GM18951 (cell line): ENCODE measurements around the gene IFIT1.
A peak's percentile ranks its signal among the peaks of the same experiment; 100 is the strongest.
"Not testable (repeated sequence)": the region's sequence is repeated elsewhere in the genome, so short reads cannot be mapped to it uniquely, and the experiment has no call there.

ENCODE experiments used
- POLR2A ChIP-seq: IDR thresholded peaks from 4 replicates; pipeline ENCODE4 v1.6.1; 2011; ENCODE audit warnings: mild to moderate bottlenecking; ENCODE audit not compliant: insufficient read length, insufficient read depth; ENCODE audit errors: extremely low read depth
- in situ Hi-C: fragments of 300-500 bp; cut with MboI; formaldehyde crosslinking; loops from one replicate; pipeline ENCODE4 v1.12.0; 2022; ENCODE audit warnings: low sequenced_read_pairs, mixed read lengths, inconsistent platforms; ENCODE audit not compliant: unreplicated experiment

IFIT1 gene, protein sequence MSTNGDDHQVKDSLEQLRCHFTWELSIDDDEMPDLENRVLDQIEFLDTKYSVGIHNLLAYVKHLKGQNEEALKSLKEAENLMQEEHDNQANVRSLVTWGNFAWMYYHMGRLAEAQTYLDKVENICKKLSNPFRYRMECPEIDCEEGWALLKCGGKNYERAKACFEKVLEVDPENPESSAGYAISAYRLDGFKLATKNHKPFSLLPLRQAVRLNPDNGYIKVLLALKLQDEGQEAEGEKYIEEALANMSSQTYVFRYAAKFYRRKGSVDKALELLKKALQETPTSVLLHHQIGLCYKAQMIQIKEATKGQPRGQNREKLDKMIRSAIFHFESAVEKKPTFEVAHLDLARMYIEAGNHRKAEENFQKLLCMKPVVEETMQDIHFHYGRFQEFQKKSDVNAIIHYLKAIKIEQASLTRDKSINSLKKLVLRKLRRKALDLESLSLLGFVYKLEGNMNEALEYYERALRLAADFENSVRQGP

DNA sequence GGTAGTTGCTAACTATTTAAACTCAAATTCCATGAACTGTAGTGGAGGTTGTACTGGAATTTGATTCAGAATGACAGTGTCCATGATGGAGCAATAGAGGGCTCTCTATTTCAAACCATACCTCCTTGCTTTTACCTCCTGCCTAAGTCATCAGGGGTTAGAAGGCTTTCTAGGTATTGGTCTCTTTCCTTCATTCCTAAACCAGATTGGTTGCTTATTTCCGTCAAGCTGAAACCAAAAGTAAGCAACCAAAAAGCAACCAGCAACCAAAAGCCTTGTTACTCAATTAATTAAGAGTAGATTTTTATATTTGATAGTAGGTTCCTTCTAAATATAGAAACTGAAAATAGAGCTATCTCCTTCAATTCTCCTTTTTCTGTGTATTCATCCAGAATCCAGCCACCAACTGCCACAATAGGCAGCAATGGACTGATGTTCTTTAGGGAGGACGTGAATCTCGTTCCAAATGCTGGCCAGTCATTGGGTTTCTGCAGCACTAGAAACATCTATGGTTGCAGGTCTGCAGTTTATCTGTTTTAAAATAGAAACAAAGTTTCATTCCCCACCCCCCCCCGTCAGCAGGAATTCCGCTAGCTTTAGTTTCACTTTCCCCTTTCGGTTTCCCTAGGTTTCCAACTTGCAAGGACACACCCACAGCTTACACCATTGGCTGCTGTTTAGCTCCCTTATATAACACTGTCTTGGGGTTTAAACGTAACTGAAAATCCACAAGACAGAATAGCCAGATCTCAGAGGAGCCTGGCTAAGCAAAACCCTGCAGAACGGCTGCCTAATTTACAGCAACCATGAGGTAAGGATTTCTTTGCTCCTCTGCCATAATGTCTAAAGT lies at the start of gene IFIT1:
Gene IFIT1, plus strand, starts transcription at position 717 of the 850 bp plus-strand sequence. Its CDS starts 90 bp downstream, at position 807.
- TF ChIP-seq POLR2A, result peak; percentile 58
- in situ Hi-C loops, result no loop called here

DNA sequence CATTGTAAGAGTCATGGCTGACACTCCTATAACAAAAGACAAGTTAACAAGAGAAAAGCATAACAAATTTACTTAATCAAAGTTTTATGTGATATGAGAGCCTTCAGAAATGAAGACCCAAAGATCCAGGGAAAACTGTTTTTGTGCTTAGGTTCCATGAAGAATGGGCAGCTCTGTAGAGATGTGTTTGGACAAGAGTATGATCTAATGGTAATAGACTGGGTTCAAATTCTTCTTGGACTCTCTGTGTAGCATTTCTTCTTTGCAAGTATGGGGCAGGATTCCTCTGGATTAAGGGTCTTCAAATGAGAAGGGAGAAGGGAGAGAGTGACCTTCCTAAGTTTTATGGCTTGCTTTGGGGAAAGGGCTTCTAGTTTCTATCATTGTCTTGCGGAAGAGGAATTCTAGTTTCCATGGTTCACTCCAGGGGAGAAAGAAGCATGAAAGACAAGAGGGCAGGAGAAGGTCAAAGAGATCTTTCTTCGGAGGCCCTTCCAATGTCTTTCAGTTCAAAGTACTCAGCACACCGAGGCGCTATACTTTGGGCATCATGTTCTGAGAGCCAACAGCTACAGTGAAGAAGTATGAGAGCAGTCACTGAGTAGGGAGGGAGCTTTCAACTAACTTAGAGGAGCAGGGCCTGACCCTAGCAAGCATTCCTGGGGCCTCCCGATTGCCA lies 49.2 kb upstream of the IFIT1 start:
- TF ChIP-seq POLR2A, result no peak
- in situ Hi-C loops, result no loop called here

DNA sequence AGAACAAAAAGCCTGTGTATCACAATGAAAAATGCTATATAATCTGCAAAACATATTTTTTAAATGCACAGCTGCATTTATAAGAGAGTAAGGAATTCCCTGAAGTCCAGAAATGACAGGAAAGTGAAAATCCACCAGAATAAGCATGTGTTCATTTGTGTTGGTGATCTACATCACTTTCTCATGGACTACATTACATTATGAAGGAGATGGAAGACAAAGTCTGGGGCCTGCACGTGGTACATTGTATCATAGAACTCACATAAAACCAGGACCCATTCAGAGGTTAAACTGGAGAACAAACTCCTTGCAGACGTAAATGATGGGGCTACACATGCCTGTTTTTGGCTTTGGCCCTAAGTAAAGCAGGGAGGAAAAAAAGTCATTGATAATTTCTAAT lies 48.3 kb upstream of the IFIT1 start:
- TF ChIP-seq POLR2A, result no peak
- in situ Hi-C loops, result no loop called here

DNA sequence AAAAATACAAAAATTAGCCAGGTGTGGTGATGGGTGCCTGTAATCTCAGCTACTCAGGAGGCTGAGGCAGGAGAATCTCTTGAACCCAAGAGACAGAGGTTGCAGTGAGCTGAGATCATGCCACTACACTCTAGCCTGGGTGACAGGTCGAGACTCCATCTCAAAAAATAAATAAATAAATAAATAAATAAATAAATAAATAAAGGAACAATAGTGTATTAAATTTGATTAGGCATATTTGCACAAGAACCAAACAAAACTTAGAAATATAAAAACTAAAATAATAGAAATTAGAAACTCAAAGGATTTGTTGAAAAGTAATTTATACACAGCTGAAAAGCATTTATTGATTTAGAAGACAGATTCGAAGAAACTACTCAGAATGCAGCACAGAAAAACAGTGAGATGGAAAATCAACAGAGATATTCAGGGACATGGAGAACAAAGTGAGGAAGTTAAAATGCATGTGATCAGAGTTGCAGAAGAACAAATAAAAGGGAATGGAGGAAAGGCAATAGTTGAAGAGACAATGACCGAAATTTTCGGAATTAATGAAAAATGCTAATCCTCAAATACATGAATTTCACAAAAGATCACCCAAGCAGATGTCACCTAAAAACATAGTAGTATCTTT lies 46.9 kb upstream of the IFIT1 start:
- in situ Hi-C loops, result no loop called here
- TF ChIP-seq POLR2A, result no peak

DNA sequence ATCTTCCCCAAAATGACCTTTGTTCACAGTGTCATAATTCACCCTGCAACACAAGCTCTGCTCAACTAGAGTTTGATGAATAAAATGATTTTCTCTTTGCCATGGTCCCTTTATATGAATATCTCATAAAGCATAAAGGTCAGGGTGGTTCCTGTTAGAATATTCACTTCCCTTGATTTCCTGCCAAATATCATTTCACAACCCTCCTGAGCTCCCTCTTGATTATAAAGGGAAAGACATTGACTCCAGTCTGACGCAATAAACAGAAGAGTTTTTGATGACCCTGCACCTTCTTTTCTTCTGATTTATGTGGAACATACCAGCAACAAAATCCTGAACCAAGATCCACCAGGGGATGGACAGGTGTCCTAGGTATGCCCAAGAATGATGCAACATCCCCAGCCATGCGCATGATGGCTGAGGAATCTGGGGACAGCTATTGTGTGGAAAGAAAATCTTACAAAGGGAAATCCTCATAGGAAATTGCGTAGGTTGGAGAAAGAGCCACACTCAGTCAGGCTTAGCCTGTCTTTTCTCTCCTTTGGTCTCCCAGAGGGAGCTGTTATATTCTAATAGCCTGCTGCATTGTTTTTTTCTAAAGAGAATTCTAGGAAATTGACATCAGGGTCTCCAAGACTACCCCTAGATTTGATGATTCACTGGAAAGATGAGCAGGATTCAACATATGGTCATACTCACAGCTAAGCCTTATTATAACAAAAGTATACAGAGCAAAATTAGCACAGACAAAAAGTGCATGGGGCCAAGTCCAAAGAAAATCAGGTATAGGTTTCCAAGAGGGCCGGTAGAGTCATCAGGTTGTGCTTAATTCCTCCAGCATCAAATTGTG lies 45.8 kb upstream of the IFIT1 start:
- in situ Hi-C loops, result no loop called here
- no peak for TF ChIP-seq POLR2A

DNA sequence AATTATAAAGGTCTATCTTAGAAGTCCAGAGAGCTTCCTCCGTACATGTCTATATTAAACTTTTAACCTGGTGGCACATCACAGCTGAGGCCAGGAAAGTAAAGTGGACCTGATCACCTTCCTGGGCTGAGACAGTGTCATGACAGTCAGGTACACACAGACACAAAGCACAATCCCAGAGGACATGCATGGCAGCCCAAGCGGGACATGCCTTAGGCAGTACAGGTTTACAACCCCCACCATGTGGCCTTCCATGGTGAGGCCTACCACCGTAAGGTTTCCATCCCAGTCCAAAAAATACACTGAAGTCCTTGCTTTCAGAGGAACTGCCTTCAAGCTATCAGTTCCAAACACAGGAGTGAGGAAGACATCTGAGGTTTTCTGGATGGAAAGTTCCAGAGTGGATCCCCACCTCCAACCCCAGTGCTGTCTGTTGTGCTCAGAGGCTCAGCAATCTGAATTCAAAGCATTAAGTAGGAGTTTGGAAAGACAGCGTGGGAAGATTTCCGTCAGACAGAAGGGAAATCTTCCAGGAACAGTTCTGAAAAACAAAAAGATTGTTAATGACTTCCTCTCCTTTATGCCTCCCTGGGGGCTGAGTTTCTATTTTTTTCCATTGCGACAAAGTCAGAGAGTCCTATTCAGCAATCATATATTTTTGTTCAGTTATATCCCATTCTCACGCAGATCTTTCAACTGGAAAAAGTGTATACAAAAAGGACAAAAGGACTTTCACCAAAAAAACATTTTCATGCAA lies 44.5 kb upstream of the IFIT1 start:
- in situ Hi-C loops, result no loop called here
- TF ChIP-seq POLR2A, result no peak

DNA sequence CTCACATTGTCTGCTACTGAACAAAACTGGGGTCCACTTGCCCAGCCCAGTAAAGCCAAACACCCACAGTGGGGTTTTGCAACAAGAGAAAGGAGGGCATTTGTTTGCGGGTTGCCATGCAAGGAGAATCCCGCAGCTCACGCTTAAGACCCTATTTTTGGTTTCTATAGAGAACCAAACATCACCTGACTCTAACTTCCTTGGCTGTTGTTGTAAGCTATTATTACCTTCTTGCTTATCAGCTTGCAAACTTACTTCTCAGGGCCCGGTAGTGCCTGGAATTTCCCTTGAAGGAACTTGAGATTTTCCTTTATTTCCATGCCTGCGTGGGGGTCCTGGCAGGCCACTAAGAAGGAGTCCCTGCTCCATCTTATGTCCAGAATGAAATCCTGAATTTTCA lies 43.9 kb upstream of the IFIT1 start:
- in situ Hi-C loops, result no loop called here
- no peak for TF ChIP-seq POLR2A

DNA sequence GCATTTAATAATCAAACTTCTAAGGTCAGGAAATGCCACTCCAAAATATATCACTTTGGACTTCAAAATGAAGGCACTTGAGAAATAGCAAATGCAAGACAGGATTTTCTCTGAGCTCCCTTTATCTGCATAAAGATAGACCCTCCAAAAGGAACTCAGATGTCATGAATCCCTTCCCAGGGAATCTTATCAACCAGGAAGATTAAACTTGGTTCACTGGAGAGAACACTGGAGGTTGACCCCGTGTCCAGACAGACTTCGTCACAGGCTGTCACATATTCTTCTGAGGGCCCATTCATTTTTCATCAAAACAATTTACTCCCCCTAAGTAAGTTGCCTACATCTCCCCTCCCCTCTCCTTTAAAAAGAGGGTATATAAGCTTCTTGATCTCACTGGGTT lies 43.4 kb upstream of the IFIT1 start:
- in situ Hi-C loops, result no loop called here
- TF ChIP-seq POLR2A, result no peak

DNA sequence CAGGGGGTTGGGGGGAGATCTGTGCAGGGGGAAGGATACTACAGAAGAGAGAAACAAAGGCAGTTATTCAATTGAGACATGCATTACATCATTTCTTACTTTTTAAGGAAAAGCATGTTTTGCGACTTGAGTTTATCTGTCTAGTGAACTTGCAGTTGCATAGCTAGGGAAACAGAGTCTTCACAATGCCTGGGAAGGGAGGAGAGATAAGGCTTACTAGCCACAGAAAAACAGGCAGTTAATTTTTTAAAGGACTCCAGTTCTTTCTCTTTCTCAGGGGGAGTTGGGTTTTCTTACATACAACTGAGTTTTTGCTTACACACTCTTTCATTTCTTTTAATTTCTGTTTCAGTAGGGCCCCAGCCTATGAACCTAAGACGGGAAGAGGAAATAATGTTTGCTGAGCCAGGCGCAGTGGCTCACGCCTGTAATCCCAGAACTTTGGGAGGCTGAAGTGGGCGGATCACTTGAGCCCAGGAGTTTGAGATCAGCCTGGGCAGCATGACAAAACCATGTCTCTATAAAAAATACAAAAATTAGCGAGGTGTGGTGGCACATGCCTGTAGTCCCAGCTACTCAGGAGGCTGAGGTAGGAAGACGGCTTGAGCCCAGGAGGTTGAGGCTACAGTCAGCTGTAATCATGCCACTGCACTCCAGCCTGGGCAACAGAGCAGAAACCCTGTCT lies 41.6 kb upstream of the IFIT1 start:
- in situ Hi-C loops, result not testable (repeated sequence)

DNA sequence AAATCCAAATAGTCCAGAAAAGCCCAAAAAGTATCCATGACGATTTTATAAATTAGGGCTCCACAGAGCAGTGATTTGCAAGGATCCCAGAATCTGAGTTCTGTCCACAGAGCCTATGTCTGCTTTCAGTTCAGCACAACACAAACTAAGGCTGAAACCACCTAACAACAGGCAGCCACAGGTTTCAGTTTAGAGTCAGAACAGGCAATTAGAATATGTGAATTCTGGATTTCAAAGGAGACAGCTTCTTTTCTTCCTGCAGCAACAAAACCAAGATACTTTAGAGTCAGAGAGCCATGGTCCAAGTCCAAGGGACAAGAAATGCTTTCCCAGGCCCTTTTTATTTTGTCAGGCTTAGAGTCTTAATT lies 41.0 kb upstream of the IFIT1 start:
- in situ Hi-C loops, result no loop called here
- no peak for TF ChIP-seq POLR2A
